Measurements from ENCODE around the gene FAM151A.

Gene FAM151A

GRCh38 chr1:54593571-54594160 is 29.7 kb downstream of the FAM151A start:
- Histone ChIP-seq H3K9me3 (ENCODE audit: control insufficient read depth in 1 of 2, low read length in 2 of 2) (no peaks in the 10 kb centered on the region), H3K27ac (ENCODE audit: low read depth, low read length) (no peak overlapping the region), H3K4me1 (ENCODE audit: control insufficient read depth in 1 of 2, insufficient read depth in 2 of 2, low read length in 2 of 2) (no peaks in the 10 kb centered on the region), H3K9ac (ENCODE audit: low read depth in 1 of 2, low read length in 2 of 2) (no peak overlapping the region), H3K4me3 (ENCODE audit: low read depth in 1 of 2, low read length in 2 of 2) (no peak overlapping the region), H3K36me3 (ENCODE audit: control insufficient read depth in 1 of 2, insufficient read depth in 2 of 2, low read length in 2 of 2) (peaks cover 34 to 72% of the 10 kb centered on the region in 2 donors), H3K27me3 (ENCODE audit: control insufficient read depth in 1 of 2, insufficient read depth in 2 of 2, low read length in 2 of 2) (no peaks in the 10 kb centered on the region)

GRCh38 chr1:54591127-54591756 is 32.1 kb downstream of the FAM151A start:
- Histone ChIP-seq H3K27ac (ENCODE audit: low read depth, low read length) (no peak overlapping the region), H3K27me3 (ENCODE audit: control insufficient read depth in 1 of 2, insufficient read depth in 2 of 2, low read length in 2 of 2) (no peaks in the 10 kb centered on the region)

GRCh38 chr1:54588377-54588776 is 34.9 kb downstream of the FAM151A start:
- Histone ChIP-seq H3K27ac (ENCODE audit: low read depth, low read length) (no peak overlapping the region), H3K4me3 (ENCODE audit: low read depth in 1 of 2, low read length in 2 of 2) (no peak overlapping the region), H3K9ac (ENCODE audit: low read depth in 1 of 2, low read length in 2 of 2) (no peak overlapping the region), H3K4me1 (ENCODE audit: control insufficient read depth in 1 of 2, insufficient read depth in 2 of 2, low read length in 2 of 2) (no peaks in the 10 kb centered on the region), H3K27me3 (ENCODE audit: control insufficient read depth in 1 of 2, insufficient read depth in 2 of 2, low read length in 2 of 2) (no peaks in the 10 kb centered on the region), H3K9me3 (ENCODE audit: control insufficient read depth in 1 of 2, low read length in 2 of 2) (no peaks in the 10 kb centered on the region), H3K36me3 (ENCODE audit: control insufficient read depth in 1 of 2, insufficient read depth in 2 of 2, low read length in 2 of 2) (peaks cover 29 to 65% of the 10 kb centered on the region in 2 donors)

More at GRCh38 chr1:54591127-54591756, 32.1 kb downstream of the FAM151A start:
- Histone ChIP-seq H3K4me3 (ENCODE audit: low read depth in 1 of 2, low read length in 2 of 2) (no peak overlapping the region), H3K9me3 (ENCODE audit: control insufficient read depth in 1 of 2, low read length in 2 of 2) (no peaks in the 10 kb centered on the region), H3K36me3 (ENCODE audit: control insufficient read depth in 1 of 2, insufficient read depth in 2 of 2, low read length in 2 of 2) (peaks cover 36 to 66% of the 10 kb centered on the region in 2 donors), H3K4me1 (ENCODE audit: control insufficient read depth in 1 of 2, insufficient read depth in 2 of 2, low read length in 2 of 2) (no peaks in the 10 kb centered on the region), H3K9ac (ENCODE audit: low read depth in 1 of 2, low read length in 2 of 2) (no peak overlapping the region)

GRCh38 chr1:54585181-54586066 is 37.9 kb downstream of the FAM151A start:
- Histone ChIP-seq H3K4me1 (ENCODE audit: control insufficient read depth in 1 of 2, insufficient read depth in 2 of 2, low read length in 2 of 2) (peaks cover 13 to 17% of the 10 kb centered on the region in 2 donors), H3K9me3 (ENCODE audit: control insufficient read depth in 1 of 2, low read length in 2 of 2) (no peaks in the 10 kb centered on the region), H3K9ac (ENCODE audit: low read depth in 1 of 2, low read length in 2 of 2) (no peak overlapping the region), H3K36me3 (ENCODE audit: control insufficient read depth in 1 of 2, insufficient read depth in 2 of 2, low read length in 2 of 2) (peaks cover 11 to 41% of the 10 kb centered on the region in 2 donors), H3K27ac (ENCODE audit: low read depth, low read length) (no peak overlapping the region), H3K4me3 (ENCODE audit: low read depth in 1 of 2, low read length in 2 of 2) (no peak overlapping the region), H3K27me3 (ENCODE audit: control insufficient read depth in 1 of 2, insufficient read depth in 2 of 2, low read length in 2 of 2) (no peaks in the 10 kb centered on the region)

GRCh38 chr1:54584575-54584974 is 38.8 kb downstream of the FAM151A start:
- Histone ChIP-seq H3K36me3 (ENCODE audit: control insufficient read depth in 1 of 2, insufficient read depth in 2 of 2, low read length in 2 of 2) (peaks cover 11 to 43% of the 10 kb centered on the region in 2 donors), H3K9ac (ENCODE audit: low read depth in 1 of 2, low read length in 2 of 2) (no peak overlapping the region), H3K4me3 (ENCODE audit: low read depth in 1 of 2, low read length in 2 of 2) (no peak overlapping the region), H3K4me1 (ENCODE audit: control insufficient read depth in 1 of 2, insufficient read depth in 2 of 2, low read length in 2 of 2) (peaks cover 13 to 18% of the 10 kb centered on the region in 2 donors), H3K9me3 (ENCODE audit: control insufficient read depth in 1 of 2, low read length in 2 of 2) (no peaks in the 10 kb centered on the region), H3K27me3 (ENCODE audit: control insufficient read depth in 1 of 2, insufficient read depth in 2 of 2, low read length in 2 of 2) (no peaks in the 10 kb centered on the region), H3K27ac (ENCODE audit: low read depth, low read length) (no peak overlapping the region)

- Histone ChIP-seq H3K27me3 (ENCODE audit: control insufficient read depth in 1 of 2, insufficient read depth in 2 of 2, low read length in 2 of 2) (no peaks in the 10 kb centered on the region), H3K9ac (ENCODE audit: low read depth in 1 of 2, low read length in 2 of 2) (no peak overlapping the region), H3K4me3 (ENCODE audit: low read depth in 1 of 2, low read length in 2 of 2) (no peak overlapping the region), H3K36me3 (ENCODE audit: control insufficient read depth in 1 of 2, insufficient read depth in 2 of 2, low read length in 2 of 2) (peaks cover 11 to 42% of the 10 kb centered on the region in 2 donors), H3K27ac (ENCODE audit: low read depth, low read length) (no peak overlapping the region), H3K9me3 (ENCODE audit: control insufficient read depth in 1 of 2, low read length in 2 of 2) (no peaks in the 10 kb centered on the region), H3K4me1 (ENCODE audit: control insufficient read depth in 1 of 2, insufficient read depth in 2 of 2, low read length in 2 of 2) (peaks cover 17 to 18% of the 10 kb centered on the region in 2 donors)
These were observed 39.5 kb downstream of the FAM151A start for GRCh38 chr1:54583871-54584270.

GRCh38 chr1:54583307-54583686 is 40.0 kb downstream of the FAM151A start:
- Histone ChIP-seq H3K9ac (ENCODE audit: low read depth in 1 of 2, low read length in 2 of 2) (no peak overlapping the region), H3K4me1 (ENCODE audit: control insufficient read depth in 1 of 2, insufficient read depth in 2 of 2, low read length in 2 of 2) (peaks cover 18 to 19% of the 10 kb centered on the region in 2 donors), H3K9me3 (ENCODE audit: control insufficient read depth in 1 of 2, low read length in 2 of 2) (no peaks in the 10 kb centered on the region), H3K36me3 (ENCODE audit: control insufficient read depth in 1 of 2, insufficient read depth in 2 of 2, low read length in 2 of 2) (peaks cover 7 to 39% of the 10 kb centered on the region in 2 donors), H3K27me3 (ENCODE audit: control insufficient read depth in 1 of 2, insufficient read depth in 2 of 2, low read length in 2 of 2) (no peaks in the 10 kb centered on the region), H3K4me3 (ENCODE audit: low read depth in 1 of 2, low read length in 2 of 2) (no peak overlapping the region), H3K27ac (ENCODE audit: low read depth, low read length) (no peak overlapping the region)

- H3K4me1 ChIP-seq (ENCODE audit: control insufficient read depth in 1 of 2, insufficient read depth in 2 of 2, low read length in 2 of 2), result peaks cover 18 to 24% of the 10 kb centered on the region in 2 donors
- H3K36me3 ChIP-seq (ENCODE audit: control insufficient read depth in 1 of 2, insufficient read depth in 2 of 2, low read length in 2 of 2), result peaks cover 7 to 37% of the 10 kb centered on the region in 2 donors
These were observed 40.6 kb downstream of the FAM151A start for GRCh38 chr1:54582566-54583306.

GRCh38 chr1:54581621-54582035 is 41.7 kb downstream of the FAM151A start:
- no peak overlapping the region for H3K4me3 ChIP-seq (ENCODE audit: low read depth in 1 of 2, low read length in 2 of 2)
- peak overlapping the region; percentile 52 for H3K27ac ChIP-seq (ENCODE audit: low read depth, low read length)
- H3K36me3 ChIP-seq (ENCODE audit: control insufficient read depth in 1 of 2, insufficient read depth in 2 of 2, low read length in 2 of 2), result peaks cover 4 to 32% of the 10 kb centered on the region in 2 donors
- H3K9ac ChIP-seq (ENCODE audit: low read depth in 1 of 2, low read length in 2 of 2), result no peak overlapping the region
- peaks cover 18 to 26% of the 10 kb centered on the region in 2 donors for H3K4me1 ChIP-seq (ENCODE audit: control insufficient read depth in 1 of 2, insufficient read depth in 2 of 2, low read length in 2 of 2)
- H3K27me3 ChIP-seq (ENCODE audit: control insufficient read depth in 1 of 2, insufficient read depth in 2 of 2, low read length in 2 of 2), result no peaks in the 10 kb centered on the region
- H3K9me3 ChIP-seq (ENCODE audit: control insufficient read depth in 1 of 2, low read length in 2 of 2), result no peaks in the 10 kb centered on the region

More at GRCh38 chr1:54582566-54583306, 40.6 kb downstream of the FAM151A start:
- H3K27me3 ChIP-seq (ENCODE audit: control insufficient read depth in 1 of 2, insufficient read depth in 2 of 2, low read length in 2 of 2), result no peaks in the 10 kb centered on the region
- H3K27ac ChIP-seq (ENCODE audit: low read depth, low read length), result no peak overlapping the region
- no peak overlapping the region for H3K9ac ChIP-seq (ENCODE audit: low read depth in 1 of 2, low read length in 2 of 2)
- no peak overlapping the region for H3K4me3 ChIP-seq (ENCODE audit: low read depth in 1 of 2, low read length in 2 of 2)
- H3K9me3 ChIP-seq (ENCODE audit: control insufficient read depth in 1 of 2, low read length in 2 of 2), result no peaks in the 10 kb centered on the region

All from duodenal mucosa (tissue), 2 donors.